GM12891 (cell line): ENCODE results near the gene ARHGAP26.
"Not testable (repeated sequence)": the region's sequence is repeated elsewhere in the genome, so short reads cannot be mapped to it uniquely, and the experiment has no call there.

Experiments
- DNase-seq: peaks from one replicate; pipeline ENCODE4 v3.0.0; 2011; ENCODE audit warnings: low spot score; ENCODE audit not compliant: insufficient read length
- FAIRE-seq: peaks from 2 replicates; lab custom pipeline; 2011; peaks lifted over from hg19 to GRCh38; lab: Jason Lieb, UNC
- PAX5 ChIP-seq: IDR thresholded peaks from 2 replicates; pipeline ENCODE4 v1.6.1; 2011; ENCODE audit warnings: low read length, moderate library complexity, mild to moderate bottlenecking; ENCODE audit not compliant: insufficient read depth, severe bottlenecking
- POLR2A ChIP-seq: IDR thresholded peaks from 2 replicates; pipeline ENCODE4 v1.6.1; 2011; ENCODE audit warnings: low read depth, low read length, control low read depth
- POLR2AphosphoS5 ChIP-seq: IDR thresholded peaks from 2 replicates; pipeline ENCODE4 v1.6.1; 2011; ENCODE audit warnings: low read depth, low read length, control low read depth
- POU2F2 ChIP-seq: IDR thresholded peaks from 2 replicates; pipeline ENCODE4 v1.6.1; 2011; ENCODE audit warnings: low read depth, mild to moderate bottlenecking, control low read depth, low read length, moderate library complexity
- SPI1 ChIP-seq: IDR thresholded peaks from 2 replicates; pipeline ENCODE4 v1.6.1; 2011; ENCODE audit warnings: low read depth, low read length, control low read depth
- TAF1 ChIP-seq: IDR thresholded peaks from 2 replicates; pipeline ENCODE4 v1.6.1; 2011; ENCODE audit warnings: low read depth, low read length, control low read depth

Gene ARHGAP26

DNA sequence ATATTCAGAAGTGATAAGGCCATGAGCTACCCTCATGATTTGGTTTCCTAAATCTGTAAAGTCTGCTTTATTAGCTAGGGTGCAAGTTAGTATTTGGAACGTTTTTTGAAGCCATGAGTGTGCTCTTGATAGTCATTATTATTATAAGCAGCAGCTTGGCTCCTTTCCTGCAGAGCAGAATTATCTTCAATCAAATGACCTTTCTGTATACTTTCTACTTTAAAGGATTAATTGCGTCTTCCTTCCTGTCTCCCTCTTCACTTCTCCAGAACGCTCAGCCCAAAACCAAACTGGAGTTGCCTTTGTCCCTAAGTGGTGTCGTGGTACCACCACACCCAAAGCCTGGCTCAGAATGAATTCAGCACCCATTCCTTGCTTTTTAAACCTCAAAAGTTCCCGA lies 211.3 kb downstream of the ARHGAP26 start:
- no peak for TF ChIP-seq POLR2A
- no peak for TF ChIP-seq PAX5
- no peak for TF ChIP-seq SPI1
- TF ChIP-seq POU2F2: no peak
- no peak for TF ChIP-seq POLR2AphosphoS5
- TF ChIP-seq TAF1: no peak
- no peak for DNase-seq
- no peak for FAIRE-seq

DNA sequence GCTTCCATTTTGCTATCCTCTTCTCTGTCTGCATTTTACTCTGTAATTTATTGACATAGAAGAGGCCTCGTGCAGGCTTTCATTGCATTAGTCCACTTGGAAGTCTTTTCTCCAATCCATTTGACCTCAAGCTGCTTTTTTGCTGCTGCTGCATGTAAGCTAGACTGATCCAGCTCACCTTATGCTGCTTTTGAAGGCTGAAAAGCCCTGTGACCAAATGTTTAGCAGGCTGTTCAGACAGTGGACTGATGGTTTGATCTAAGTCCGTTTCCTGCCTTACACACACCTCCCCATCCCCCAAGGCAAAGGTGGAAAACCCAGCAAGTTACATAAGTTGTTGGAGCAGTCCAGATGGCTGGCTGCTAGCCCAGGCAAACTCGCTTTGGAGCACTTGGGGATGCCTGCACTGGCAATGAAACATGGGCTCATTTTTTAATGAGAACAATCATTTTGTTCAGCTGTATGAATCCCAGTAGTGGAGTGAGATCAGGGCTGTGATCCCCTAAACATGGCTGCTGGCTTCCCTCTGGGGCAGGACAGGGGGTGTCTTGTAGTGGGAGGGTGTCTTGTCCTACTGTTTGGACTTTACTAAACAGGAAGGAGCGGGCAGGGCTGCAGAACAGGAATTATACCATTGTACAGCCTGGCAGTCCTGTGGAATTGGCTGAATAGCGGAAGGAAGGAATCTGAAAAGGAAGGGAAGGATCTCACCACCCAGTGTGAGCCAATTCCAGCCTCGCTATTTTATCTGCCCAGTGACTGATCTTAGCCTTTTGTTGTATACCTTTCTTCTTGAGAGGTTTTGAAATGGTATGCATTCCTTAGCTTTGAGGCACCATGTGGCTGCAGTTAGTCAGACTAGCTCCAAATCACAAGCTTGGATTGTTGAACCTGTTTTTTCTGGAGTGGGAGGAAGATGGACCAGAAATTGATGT lies 212.0 kb downstream of the ARHGAP26 start:
- no peak for FAIRE-seq
- DNase-seq: no peak
- TF ChIP-seq TAF1 (no peak), POLR2A (no peak), POLR2AphosphoS5 (no peak), SPI1 (no peak), POU2F2 (no peak), PAX5 (no peak)

DNA sequence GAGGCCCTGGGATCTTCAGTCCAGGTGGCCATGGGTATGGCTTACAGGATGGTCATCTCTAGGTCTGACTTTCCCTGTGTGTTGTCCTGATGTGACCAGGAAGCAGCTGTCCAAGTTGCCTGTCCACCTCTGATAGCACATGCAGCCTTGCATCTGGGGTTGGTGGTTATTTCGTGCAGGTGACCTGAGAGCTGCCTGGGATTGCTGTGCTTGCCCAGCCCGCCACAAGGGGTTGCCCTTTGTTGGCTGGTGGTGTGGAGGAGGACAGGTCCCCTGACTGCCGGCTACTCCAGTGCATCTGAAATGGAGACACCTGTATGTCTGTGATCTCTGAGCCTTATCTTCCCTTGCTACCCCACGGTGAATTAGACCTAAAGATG lies 212.6 kb downstream of the ARHGAP26 start:
- DNase-seq: no peak
- peak; percentile 38 for FAIRE-seq
- TF ChIP-seq POU2F2 (no peak), TAF1 (no peak), PAX5 (no peak), SPI1 (no peak), POLR2A (no peak), POLR2AphosphoS5 (no peak)

DNA sequence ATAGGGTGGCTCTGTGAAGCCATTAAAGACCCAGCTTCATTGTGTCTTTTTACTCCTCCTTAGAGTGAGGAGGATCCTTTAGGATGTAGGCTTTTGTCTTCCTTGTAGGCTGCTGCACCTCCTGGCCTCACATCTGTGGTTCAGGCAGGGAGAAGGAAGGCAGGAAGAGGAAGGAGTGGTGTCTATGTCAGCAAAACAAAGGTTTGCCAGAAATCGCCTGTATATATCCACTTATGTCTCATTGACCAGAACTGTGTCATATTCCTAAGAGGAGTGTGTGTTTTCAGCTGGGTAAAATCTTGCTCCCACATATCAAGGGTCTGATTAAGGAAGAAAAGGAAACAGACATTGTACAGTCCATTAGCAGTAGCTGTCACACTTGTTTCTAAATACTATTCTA lies 213.8 kb downstream of the ARHGAP26 start:
- no peak for DNase-seq
- TF ChIP-seq POLR2A: no peak
- TF ChIP-seq POLR2AphosphoS5: no peak
- no peak for TF ChIP-seq POU2F2
- TF ChIP-seq TAF1: no peak
- no peak for FAIRE-seq

DNA sequence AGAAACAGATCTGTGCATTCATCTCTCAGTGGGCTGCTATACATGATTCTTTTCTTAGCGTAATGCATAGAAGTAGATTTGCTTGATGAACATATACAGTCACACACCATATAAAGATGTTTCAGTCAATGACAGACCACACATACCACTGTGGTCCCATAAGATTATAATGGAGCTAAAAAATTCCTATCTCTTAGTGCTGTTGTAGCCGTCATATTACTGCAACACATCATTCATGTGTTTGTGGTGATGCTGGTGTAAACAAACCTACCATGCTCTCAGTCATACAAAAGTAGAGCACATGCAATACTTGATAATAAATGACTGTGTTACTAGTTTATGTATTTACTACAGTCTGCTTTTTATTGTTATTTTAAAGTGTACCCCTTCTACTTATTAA lies 214.3 kb downstream of the ARHGAP26 start:
- no peak for FAIRE-seq
- no peak for DNase-seq
- TF ChIP-seq TAF1 (no peak), PAX5 (no peak), SPI1 (no peak), POU2F2 (no peak), POLR2A (no peak), POLR2AphosphoS5 (no peak)

DNA sequence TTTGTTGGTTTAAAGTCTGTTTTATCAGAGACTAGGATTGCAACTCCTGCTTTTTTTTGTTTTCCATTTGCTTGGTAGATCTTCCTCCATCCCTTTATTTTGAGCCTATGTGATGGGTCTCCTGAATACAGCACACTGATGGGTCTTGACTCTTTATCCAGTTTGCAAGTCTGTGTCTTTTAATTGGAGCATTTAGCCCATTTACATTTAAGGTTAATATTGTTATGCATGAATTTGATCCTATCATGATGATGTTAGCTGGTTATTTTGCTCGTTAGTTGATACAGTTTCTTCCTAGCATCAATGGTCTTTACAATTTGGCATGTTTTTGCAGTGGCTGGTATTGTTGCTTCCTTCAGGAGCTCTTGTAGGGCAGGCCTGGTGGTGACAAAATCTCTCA lies 219.1 kb downstream of the ARHGAP26 start:
- not testable (repeated sequence) for FAIRE-seq, DNase-seq

DNA sequence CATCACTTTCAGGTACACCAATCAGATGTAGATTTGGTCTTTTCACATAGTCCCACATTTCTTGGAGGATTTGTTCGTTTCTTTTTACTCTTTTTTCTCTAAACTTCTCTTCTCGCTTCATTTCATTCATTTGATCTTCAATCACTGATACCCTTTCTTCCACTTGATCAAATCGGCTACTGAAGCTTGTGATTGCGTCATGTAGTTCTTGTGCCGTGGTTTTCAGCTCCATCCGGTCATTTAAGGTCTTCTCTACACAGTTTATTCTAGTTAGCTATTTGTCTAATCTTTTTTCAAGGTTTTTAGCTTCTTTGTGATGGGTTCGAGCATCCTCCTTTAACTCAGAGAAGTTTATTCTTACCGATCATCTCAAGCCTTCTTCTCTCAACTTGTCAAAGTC lies 219.9 kb downstream of the ARHGAP26 start:
- DNase-seq, FAIRE-seq: not testable (repeated sequence)

DNA sequence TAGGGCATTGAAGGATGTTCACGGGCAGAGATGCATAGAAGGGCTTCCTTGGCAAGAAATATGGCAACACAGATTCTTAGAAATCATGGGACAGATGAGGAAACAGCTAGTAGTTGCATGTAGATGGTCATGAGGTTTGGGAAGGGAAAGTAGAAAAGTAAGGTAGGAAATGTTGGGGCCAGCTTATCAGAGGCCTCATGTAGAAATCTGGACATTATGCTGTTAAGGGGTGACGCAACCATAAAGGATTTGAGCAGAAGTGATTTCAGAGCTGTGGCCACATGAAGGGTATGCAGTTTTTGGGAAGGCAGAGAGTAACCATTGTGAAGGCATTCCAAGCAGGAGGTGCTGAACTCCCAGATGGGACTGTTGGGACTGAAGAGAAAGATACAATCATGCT lies 224.0 kb downstream of the ARHGAP26 start:
- TF ChIP-seq POLR2A (no peak), TAF1 (no peak), SPI1 (no peak), POU2F2 (no peak), PAX5 (no peak), POLR2AphosphoS5 (no peak)
- no peak for DNase-seq
- no peak for FAIRE-seq

DNA sequence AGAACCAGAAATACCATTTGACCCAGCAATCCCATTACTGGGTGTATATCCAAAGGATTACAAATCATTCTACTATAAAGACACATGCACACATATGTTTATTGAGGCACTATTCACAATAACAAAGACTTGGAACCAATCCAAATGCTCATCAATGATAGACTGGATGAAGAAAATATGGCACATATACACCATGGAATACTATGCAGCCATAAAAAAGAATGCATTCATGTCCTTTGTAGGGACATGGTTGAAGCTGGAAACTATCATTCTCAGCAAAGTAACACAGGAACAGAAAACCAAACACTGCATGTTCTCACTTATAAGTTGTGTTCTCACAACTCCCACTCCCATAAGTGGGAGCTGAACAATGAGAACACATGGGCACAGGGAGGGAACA lies 225.4 kb downstream of the ARHGAP26 start:
- not testable (repeated sequence) for FAIRE-seq, DNase-seq

DNA sequence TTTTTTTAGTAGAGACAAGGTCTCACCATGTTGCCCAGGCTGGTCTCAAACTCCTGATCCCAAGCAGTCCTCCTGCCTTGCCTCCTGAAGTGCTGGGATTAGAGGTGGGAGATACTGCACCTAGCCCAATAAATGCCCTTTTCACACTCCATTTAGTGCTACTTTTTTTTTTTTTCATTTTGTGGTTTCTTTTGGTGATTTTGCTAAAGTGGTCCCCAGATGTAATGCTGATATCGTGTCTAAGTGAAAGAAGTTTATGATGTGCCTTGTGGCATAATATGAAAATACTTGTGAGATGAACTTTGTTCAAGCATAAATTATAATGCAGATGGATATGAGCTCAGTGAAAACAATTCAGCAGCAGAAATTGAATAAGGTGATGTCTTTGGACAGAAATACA lies 227.4 kb downstream of the ARHGAP26 start:
- no peak for DNase-seq
- TF ChIP-seq POLR2A: no peak
- FAIRE-seq: no peak
